GM12891 (cell line): ENCODE results near the gene GSPT1.
"Not testable (repeated sequence)": the region's sequence is repeated elsewhere in the genome, so short reads cannot be mapped to it uniquely, and the experiment has no call there.

Source experiments
- POLR2A ChIP-seq: IDR thresholded peaks from 2 replicates; pipeline ENCODE4 v1.6.1; 2011; ENCODE audit warnings: low read depth, low read length, control low read depth
- POLR2AphosphoS5 ChIP-seq: IDR thresholded peaks from 2 replicates; pipeline ENCODE4 v1.6.1; 2011; ENCODE audit warnings: low read depth, low read length, control low read depth
- TAF1 ChIP-seq: IDR thresholded peaks from 2 replicates; pipeline ENCODE4 v1.6.1; 2011; ENCODE audit warnings: low read depth, low read length, control low read depth

DNA sequence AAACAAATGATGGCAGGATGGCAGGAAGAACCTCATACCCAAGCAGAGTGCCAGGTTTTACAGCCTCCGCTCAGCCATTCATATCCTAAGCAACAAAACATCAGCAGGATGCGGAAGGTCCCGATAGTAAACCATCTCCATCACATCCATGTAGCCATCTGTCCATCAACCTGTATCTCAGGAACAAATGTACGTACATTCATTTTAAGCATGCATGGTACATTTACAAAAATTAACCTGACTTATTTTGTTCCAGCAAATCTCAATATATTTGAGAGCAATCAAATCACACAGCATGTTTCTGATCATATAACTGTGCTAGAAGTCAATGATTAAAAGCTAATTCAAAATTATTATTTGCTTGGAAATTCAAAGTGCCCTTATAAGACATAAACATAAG lies 26.2 kb upstream of the GSPT1 start, which contains the start of gene NPIPB2:
- not testable (repeated sequence) for TF ChIP-seq POLR2AphosphoS5, TAF1, POLR2A
